Astrocyte of the cerebellum (primary cell): ENCODE data around the gene RPS2.
"Not testable (repeated sequence)": the region's sequence is repeated elsewhere in the genome, so short reads cannot be mapped to it uniquely, and the experiment has no call there.

Experiments
- DNase-seq: peaks from one replicate; pipeline ENCODE4 v3.0.0-alpha.2; 2011; ENCODE audit warnings: low read depth
- H3K4me3 ChIP-seq: 2 replicates; pipeline ENCODE4 v1.5.1; 2011; ENCODE audit warnings: mild to moderate bottlenecking, low read depth, low read length, moderate library complexity
- in situ Hi-C: cut with HindIII; loops from 2 replicates; pipeline ENCODE4 v1.10.0; 2017; ENCODE audit warnings: low sequenced_read_pairs
- TF ChIP-seq, protein P1 (sequence below): IDR thresholded peaks from 2 replicates; pipeline ENCODE4 v1.5.1; 2012; ENCODE audit warnings: low read length, low read depth, moderate library complexity, mild to moderate bottlenecking; ENCODE audit errors: missing control alignments

Gene RPS2

DNA sequence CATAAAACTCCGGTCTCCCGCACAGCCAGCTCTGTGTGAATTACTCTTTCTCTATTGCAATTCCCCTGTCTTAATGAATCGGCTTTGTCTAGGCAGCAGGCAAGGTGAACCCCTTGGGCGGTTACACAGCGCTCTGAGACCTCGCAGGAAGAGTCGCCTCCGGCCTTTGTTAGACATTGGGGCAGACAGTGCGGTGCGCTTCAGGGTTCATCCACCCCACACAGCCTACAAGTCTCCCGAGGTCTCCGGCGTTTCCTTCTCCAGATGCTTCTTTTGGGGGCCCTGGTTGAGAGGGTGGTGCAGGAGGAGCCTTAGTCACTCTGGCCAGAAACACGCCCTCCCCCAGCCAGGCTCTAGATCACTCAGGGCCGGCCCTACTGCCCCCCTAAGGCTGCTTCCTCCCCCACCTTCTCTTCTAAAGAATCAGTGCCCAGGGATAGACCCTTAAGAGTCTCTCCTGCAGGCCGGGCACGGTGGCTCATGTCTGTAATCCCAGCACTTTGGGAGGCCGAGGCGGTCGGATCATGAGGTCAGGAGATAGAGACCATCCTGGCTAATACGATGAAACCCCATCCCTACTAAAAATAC lies 19.9 kb downstream of the RPS2 start:
- in situ Hi-C loops, result no loop called here
- no peak overlapping the region for H3K4me3 ChIP-seq
- DNase-seq, result no peak
- TF ChIP-seq, protein P1, sequence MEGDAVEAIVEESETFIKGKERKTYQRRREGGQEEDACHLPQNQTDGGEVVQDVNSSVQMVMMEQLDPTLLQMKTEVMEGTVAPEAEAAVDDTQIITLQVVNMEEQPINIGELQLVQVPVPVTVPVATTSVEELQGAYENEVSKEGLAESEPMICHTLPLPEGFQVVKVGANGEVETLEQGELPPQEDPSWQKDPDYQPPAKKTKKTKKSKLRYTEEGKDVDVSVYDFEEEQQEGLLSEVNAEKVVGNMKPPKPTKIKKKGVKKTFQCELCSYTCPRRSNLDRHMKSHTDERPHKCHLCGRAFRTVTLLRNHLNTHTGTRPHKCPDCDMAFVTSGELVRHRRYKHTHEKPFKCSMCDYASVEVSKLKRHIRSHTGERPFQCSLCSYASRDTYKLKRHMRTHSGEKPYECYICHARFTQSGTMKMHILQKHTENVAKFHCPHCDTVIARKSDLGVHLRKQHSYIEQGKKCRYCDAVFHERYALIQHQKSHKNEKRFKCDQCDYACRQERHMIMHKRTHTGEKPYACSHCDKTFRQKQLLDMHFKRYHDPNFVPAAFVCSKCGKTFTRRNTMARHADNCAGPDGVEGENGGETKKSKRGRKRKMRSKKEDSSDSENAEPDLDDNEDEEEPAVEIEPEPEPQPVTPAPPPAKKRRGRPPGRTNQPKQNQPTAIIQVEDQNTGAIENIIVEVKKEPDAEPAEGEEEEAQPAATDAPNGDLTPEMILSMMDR, result no peak

DNA sequence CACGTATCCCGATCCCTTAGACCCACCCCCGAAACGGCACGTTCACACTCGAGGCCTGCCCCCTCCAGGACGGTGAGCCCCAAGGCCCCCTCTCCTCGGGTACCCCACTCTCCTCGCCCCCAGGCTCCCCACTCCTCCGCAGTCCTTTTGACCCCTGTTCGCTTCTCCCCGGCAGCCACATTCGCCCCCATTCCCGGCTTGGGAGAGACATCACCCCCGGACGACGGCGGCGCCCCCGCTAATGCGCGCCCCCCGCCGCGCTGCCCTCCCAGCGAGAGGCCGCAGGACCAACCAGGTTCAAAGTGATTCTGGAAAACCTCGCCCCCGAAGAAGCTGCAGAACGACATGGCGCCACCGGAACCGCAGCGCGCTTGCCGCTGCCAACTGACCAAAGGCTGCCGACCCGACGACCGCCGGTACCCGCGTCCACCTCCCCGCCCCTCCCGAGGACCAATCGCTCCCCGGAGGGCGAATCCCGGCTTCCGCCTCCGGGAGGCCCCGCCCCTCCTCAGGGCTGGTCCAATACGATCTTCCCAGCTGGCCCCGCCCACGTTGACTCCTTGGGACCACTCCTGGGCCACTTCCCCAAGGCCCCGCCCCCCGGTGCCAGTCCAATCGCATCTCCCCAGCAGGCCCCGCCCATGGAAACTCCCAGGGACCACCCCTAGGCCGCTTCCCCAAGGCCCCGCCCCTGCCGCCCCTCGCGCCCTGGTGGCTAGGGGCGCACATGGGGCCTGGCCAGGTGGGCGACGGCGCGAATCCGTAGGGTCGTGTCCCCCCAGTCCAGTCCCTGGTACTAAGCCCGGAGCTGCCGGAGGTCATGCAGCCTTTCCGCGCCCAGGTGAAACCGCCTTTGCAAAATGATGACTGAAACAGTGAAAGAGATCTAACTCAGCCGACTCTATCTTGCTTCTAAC lies 21.6 kb downstream of the RPS2 start, which contains the start of gene MSRB1:
Gene MSRB1, minus strand, starts transcription at position 390 of the 917 bp plus-strand sequence. Its CDS starts 43 bp downstream, at position 347.
- H3K4me3 ChIP-seq, result peak within 1 kb of the TSS; percentile 91
- peak; percentile 96 for DNase-seq
- in situ Hi-C loops, result no loop called here
- TF ChIP-seq, protein P1, result no peak

DNA sequence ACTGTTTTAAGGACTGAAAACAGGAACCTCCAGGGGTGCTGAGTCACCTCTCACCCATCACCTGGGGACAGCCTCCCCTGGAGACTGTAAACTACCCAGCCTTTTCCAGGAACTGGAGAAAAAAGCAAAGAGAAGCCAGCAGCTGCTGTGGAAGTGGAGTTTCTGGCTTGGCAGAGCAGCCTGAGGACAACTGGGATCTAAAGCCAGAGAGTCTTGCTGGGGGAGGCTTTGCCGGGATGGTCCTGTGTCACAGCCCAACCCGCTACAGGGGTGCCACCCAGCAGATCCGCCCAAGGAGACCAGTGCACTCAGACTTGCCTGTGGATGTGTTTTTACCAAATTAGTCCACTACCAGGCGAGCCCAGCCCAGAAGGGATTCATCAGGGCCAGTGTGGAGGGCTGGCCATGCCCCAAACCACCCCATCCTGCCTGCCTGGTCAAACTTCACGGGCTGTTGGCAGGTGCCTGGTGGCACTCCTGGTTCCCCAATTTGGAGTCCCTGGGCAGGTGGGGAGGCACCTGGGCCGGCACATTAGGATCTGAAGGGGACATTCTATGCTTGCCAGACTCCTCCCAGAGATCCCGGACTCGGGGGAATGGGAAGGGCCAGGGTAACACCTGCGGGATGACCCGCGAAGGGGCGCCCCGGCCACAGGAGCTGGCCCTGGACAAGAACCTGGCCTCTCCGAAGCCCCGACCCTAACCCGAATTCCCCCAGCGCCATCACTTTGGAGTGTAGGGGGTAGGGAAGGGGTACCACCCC lies 22.4 kb downstream of the RPS2 start:
- TF ChIP-seq, protein P1, result no peak
- no peak for DNase-seq
- in situ Hi-C loops, result no loop called here
- peak overlapping the region; percentile 91 for H3K4me3 ChIP-seq

- in situ Hi-C loops, result no loop called here
- TF ChIP-seq, protein P1, result peak; percentile 75
- DNase-seq, result peak; percentile 91
- peak overlapping the region; percentile 91 for H3K4me3 ChIP-seq
Measured at GRCh38 chr16:1941162-1942046, 23.2 kb downstream of the RPS2 start.

DNA sequence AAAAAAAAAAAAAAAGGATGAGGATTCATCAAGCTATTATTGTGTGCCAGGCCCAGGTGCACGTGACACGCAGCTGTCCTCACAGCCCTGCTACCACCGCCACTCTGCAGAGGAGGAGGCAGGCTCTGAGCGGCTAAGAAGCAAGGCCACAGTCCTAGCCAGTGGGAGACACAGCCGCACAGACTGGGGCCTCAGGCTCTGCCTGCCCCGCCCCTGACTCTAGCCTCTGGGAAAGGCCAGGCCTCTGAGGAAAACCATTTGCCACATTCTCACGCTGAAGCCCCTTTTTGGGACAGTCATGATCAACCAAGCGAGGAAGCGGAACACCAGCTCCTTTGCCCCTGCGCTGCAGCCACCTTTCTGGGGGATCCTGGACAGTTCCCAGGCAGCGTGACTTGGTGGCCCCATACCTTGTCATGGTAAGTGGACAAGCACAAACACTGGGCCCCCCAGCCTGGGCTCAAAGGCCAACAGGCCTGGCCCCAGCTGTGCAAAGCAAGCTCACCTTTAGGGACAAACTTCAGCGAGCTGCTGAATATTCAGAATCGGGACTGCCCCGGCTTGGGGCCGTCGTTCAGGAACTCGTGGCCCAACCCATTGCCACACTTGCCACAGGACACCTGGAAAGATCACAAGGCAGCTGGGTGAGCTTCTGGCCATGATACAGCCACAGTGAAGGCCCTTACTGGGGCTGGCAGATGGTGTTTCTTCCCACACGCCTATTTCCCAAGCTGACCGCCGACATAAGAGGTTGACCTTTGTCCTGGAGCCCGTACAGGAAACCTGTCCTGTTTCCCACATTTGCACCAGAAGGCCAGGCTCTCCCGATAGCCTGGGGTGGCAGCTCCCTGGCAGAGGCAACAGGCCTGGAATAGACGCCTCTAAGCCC lies 24.1 kb downstream of the RPS2 start:
- DNase-seq, result no peak
- TF ChIP-seq, protein P1, result no peak
- in situ Hi-C loops, result no loop called here
- peak overlapping the region; percentile 91 for H3K4me3 ChIP-seq

- in situ Hi-C loops, result not testable (repeated sequence)
Measured at GRCh38 chr16:1939833-1940232, 24.8 kb downstream of the RPS2 start.

More at GRCh38 chr16:1939833-1940232, 24.8 kb downstream of the RPS2 start:
- not testable (repeated sequence) for H3K4me3 ChIP-seq, DNase-seq
